GM21825 (cell line): ENCODE measurements around the gene CDC42EP2.
"Not testable (repeated sequence)": the region's sequence is repeated elsewhere in the genome, so short reads cannot be mapped to it uniquely, and the experiment has no call there.

ENCODE experiments used
- ATAC-seq: cut with Tn5 transposase; IDR thresholded peaks from one replicate; pipeline ENCODE4 v1.9.1; 2021; ENCODE audit warnings: mild to moderate bottlenecking, moderate library complexity; ENCODE audit not compliant: unreplicated experiment

CDC42EP2 gene

GRCh38 chr11:65317025-65317786 is 2.5 kb downstream of the CDC42EP2 start:
- ATAC-seq: no peak

GRCh38 chr11:65320386-65321075 is 5.9 kb downstream of the CDC42EP2 start:
- no peak for ATAC-seq

- no peak for ATAC-seq
Measured at GRCh38 chr11:65321076-65321475, 6.4 kb downstream of the CDC42EP2 start.

GRCh38 chr11:65321828-65322485 is 7.3 kb downstream of the CDC42EP2 start:
- no peak for ATAC-seq

GRCh38 chr11:65323813-65324212 is 9.1 kb downstream of the CDC42EP2 start:
- no peak for ATAC-seq

GRCh38 chr11:65325435-65325834 is 10.8 kb downstream of the CDC42EP2 start:
- no peak for ATAC-seq

- no peak for ATAC-seq
Measured at GRCh38 chr11:65327021-65327420, 12.4 kb downstream of the CDC42EP2 start.

DNA sequence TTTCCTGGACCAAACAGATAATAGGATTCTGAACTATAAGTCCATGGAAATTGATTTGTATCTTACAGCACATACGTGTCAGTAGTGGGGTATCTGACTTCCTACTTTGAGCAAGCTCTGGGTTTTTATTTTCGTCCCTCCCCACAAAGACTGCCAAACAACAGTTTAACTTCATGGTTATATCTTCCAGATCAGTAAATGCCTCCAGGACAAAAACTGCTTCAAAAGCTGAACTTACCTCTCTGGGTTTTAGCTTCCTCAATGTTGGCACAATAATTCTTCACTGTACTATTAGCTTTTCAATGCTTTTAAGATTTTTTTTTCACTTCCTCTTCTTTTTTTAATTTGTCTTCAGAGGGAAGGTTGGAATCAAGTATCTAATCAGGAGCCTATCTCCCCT is 14.8 kb downstream of the CDC42EP2 start:
- ATAC-seq: no peak

- no peak for ATAC-seq
Measured at GRCh38 chr11:65329944-65330403, 15.3 kb downstream of the CDC42EP2 start.

DNA sequence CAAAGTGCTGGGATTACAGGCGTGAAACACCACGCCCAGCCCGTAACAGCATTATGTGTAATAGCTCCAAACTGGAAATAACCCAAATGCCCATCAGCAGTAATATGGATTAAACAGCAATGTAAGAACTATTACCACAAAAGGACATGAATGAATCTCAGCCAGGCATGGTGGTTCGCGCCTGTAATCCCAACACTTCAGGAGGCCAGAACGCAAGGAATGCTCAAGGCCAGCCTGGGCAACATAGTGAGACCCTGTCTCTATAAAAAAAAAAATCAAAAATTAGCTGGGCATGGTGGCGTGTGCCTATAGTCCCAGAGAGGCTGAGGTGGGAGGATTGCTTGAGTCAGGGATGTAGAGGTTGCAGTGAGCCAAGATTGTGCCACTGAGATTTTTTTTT is 15.9 kb downstream of the CDC42EP2 start:
- ATAC-seq: no peak

GRCh38 chr11:65332591-65332990 is 17.9 kb downstream of the CDC42EP2 start:
- ATAC-seq: not testable (repeated sequence)

DNA sequence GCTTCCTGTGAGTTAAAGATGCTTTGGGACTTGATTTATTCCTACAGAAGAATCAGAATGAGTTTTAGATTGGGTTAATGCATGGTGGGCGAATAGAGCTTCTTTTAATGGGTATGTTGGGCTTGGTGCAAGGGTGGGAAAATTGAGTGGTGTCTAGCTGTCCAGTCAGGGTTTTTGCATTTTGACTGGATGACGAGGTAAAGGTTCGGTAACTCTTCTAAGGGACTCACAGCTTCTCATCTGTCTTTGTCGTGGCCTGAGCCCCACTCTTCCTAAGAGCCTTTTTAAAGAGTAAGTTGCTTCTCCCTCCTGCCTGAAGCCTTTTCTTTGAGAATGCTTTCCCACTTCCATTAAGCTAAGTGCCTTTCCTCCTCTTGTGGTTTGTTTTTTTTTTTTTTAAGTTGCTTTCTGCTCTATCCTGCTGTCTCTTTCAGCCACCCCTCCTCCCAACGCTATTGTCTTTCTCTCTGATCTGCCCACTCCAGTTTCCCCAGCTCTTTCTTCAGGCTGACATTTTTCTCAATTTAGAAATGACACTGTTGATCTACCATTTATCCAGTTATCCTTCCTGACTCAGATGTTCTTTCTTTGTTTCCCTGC is 20.1 kb downstream of the CDC42EP2 start:
- ATAC-seq: no peak

DNA sequence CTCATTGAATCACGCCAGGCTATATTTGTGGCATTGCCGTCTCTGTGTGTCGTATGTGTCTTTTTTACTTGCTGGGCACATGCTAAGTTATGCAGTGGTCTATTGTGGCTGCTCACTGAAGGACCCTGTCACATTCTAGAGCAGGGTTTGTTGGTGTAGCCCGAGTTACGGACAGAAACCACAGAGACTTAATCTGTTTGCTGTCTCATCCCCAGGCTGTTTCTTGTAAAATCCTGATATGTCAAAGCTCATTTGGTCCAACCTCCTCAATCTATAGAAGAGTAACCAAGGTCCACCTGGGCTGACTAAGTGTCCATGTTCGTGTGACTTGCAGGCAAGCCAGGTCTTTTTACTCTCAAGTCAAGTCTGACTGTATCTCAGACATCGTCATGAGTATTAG is 24.0 kb downstream of the CDC42EP2 start:
- no peak for ATAC-seq

DNA sequence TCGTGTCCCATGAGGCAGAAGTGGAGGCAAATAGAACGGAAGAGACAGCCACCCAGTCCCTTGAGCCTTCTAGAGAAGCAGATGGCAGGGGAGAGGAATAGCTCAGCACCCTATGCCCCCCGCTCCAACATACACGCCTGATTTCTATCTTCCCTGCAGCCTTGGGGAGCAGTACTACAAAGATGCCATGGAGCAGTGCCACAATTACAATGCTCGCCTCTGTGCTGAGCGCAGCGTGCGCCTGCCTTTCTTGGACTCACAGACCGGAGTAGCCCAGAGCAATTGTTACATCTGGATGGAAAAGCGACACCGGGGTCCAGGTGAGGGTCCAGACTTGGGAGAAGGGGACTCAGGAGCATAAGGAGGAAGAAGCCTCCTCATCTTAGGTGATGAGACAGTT is 25.6 kb downstream of the CDC42EP2 start:
- no peak for ATAC-seq

GRCh38 chr11:65341856-65342255 is 27.2 kb downstream of the CDC42EP2 start:
- ATAC-seq: no peak

GRCh38 chr11:65351511-65351910 is 36.8 kb downstream of the CDC42EP2 start:
- ATAC-seq: no peak

DNA sequence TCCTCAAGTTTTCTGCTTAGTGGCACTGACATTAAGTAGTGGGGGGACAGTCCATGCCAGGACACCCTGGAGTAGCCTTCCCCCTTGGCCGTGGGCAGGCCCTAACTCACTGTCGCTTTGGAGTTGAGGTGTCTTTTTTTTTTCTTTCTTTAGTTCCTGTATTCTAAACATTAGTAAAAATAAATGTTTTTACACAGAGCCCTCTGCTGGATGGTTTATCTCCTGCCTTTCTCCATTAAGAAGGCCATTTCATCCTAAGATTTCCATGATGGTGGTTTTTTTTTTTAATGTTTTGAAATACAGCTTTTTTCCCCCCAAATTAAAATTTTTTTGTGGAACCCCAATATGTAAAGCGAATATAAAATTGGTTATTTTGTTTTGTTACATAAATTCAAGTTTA is 38.1 kb downstream of the CDC42EP2 start:
- no peak for ATAC-seq

DNA sequence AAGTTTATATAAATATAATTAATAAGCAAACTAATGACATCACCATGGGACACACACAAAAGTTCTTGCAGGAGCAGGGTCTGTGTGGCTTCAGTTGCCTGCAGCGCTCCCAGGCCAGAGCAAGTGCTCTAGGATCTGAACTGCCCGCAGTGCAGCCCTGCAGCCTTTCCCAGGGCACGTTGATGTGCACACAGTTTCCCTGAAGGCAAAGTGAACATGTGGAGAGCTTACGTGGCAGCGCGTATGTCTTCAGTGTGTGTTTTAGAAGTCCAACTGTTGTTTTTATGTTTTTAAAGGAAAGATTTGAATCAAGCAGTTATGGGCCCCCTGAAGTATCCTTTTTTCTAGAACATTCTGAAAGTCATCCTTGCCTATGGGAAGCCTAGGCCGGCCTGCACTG is 38.7 kb downstream of the CDC42EP2 start:
- ATAC-seq: no peak

DNA sequence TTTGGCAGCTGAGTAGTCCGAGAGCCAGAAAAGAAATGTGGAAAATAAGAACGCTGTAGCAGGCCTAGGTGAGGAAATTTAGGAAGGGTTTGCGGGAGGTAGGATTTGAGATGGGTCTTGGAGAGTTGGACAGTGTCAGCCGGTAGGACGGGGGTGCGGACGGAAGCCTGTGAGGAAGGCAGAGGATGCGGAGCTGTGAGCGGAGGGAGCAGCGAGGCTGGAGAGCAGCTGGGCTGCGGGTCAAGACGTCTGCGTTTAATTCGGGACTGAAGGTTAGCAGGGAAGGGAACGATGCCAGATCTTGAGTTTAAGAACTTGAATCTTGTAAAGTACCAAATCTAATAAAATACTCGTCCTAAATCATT is 39.2 kb downstream of the CDC42EP2 start:
- ATAC-seq: no peak

- peak; percentile 88 for ATAC-seq
Measured at GRCh38 chr11:65354265-65355012, 39.8 kb downstream of the CDC42EP2 start, which contains the start of gene TIGD3. TSS of gene TIGD3 (plus strand) at chr11:65354751. CDS start at chr11:65355809, 1,058 bp downstream.
